ENCODE results near the gene COQ4.

The COQ4 gene

DNA sequence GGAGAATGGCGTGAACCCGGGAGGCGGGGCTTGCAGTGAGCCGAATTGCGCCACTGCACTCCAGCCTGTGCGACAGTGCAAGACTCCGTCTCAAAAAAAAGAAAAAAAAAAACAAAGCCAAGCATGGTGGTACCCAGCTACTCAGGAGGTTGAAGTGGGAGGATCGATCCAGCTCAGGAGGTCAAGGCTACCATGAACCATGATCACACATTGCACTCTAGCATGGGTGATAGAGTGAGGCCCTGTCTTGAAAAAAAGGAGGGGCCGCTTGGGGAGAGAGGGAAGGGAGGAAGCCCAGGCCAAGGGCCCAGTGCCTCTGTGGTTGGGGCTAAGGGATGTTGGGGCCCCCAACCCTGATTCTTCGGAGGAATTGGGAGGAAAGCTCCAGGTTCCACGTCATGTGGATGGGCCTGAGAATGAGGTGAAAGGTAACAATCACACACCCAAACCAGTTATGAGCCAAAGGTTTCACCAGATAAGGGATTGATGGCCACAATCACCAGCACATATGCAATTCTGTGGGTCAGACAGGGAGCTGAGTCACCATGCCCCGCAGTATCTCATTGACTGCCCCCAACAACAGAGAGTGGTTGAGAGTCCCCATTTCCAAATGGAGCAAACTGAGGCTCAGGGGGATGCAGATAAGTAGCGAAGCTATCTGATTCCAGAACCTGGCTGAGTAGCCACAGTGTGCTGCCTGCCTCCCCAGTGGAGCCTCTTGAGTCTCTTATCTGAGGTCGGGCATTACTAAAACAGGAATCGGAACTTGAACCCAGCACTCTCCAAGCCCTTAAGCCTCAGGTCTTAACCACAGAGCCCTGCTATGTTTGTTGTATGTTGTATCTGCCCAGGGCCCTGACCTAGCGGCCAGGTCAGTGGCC lies 26.1 kb upstream of the COQ4 start:
- H3K4me1 ChIP-seq = peaks cover 0 to 40% (median 33%) of the 10 kb centered on the region in 10 experiments; a peak in 16 of 20 replicates
- H3K4me3 ChIP-seq = no peak overlapping the region
- 0 out of 22 replicates have a peak overlapping the region, but pooled peaks of 5 of the 11 experiments have one; percentile 0 to 38 (median 15) for H3K9ac ChIP-seq
- no peaks in the 10 kb centered on the region for H3K36me3 ChIP-seq
- no peak for TF ChIP-seq Cebpa-rat (IDR thresholded peaks at IDR 0.05)
- H3K27me3 ChIP-seq = no peaks in the 10 kb centered on the region
- no peaks in the 10 kb centered on the region for H3K9me3 ChIP-seq (replicated peaks in 1 of 11)
- no peaks in the 10 kb centered on the region for H4K20me1 ChIP-seq
- H3K4me2 ChIP-seq = no peak overlapping the region
- H3K27ac ChIP-seq = peak overlapping the region in 5 of 11 experiments; percentile 23 to 54 (median 25); a peak in 7 of 22 replicates

DNA sequence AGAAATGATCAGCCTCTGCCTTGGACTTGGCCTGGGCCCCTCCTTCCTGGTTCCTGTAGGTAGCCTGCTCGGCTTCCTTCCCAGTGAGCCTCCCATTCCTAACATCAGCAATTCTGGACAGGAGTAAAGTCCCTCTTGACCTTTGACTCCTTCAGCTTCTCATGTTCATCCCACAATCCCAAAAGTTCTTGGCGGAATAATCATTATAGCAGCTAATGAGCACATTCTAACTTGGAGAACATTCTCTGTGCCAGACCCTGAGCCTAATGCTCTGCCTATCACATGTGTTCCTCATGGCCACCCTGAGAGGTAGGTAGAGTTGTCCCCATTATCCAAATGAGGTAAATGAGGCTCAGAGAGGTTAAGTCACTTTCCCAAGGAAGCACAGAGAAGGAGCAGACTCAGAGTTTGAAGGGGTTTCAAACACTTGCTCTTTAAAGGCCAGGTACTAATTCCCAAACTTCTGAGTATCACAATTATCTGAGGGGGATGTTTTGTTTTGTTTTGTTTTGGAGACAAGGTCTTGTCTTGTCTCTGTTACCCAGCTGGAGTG lies 25.3 kb upstream of the COQ4 start:
- Histone ChIP-seq H3K4me3 (no peak overlapping the region), H4K20me1 (no peaks in the 10 kb centered on the region), H3K4me1 (peaks cover 0 to 33% (median 27%) of the 10 kb centered on the region in 10 experiments; a peak in 16 of 20 replicates), H3K27ac (peak overlapping the region in 4 of 11 experiments; percentile 17 to 54 (median 24); a peak in 5 of 22 replicates), H3K4me2 (no peak overlapping the region), H3K9me3 (replicated peaks in 1 of 11) (no peaks in the 10 kb centered on the region), H3K9ac (peak overlapping the region in 2 of 11 experiments; percentile 0 to 15; a peak in 1 of 22 replicates), H3K27me3 (no peaks in the 10 kb centered on the region), H3K36me3 (no peaks in the 10 kb centered on the region)
- TF ChIP-seq Cebpa-rat (IDR thresholded peaks at IDR 0.05) = no peak

DNA sequence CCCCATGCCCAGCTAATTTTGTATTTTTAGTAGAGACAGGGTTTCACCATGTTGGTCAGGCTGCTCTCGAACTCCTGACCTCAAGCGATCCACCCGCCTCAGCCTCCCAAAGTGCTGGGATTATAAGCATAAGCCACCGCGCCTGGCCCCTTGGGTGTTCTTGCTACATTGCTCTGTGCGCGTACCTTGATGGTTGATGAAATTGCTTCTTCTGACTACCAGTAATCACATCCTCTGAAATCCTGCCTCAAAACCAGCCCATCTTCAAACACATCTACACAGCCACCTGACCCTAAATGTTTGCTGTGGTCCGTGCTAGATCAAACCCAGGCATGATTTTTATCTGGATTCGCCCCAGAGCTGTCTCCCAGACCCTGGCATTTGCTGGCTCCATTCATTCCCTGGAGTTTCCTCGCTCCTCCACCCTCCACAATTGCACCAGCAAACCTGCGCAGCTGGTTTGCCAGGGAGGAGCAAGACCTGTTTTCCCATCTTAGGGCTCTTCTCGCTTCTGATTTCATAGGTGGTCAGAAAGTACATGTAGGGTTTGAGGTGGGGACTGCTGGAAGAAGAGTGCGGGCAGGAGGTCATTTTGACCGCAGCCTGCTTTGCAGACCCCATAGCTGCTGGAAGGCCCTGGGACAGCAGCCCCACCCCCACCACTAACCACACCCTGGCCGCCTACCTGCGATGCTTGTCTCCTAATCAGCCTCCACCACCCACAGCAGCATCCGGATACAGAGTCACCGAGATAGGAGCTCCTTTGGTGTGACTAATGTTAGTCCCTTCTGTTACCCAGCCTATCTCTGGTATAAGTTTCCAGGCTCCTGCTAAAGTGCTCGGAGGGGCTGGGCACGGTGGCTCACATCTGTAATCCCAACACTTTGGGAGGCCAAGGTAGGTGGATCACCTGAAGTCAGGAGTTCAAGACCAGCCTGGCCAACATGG lies 23.8 kb upstream of the COQ4 start:
- Histone ChIP-seq H4K20me1 (no peaks in the 10 kb centered on the region), H3K4me3 (no peak overlapping the region), H3K27ac (no peak overlapping the region), H3K27me3 (no peaks in the 10 kb centered on the region), H3K9me3 (replicated peaks in 1 of 11) (no peaks in the 10 kb centered on the region), H3K36me3 (no peaks in the 10 kb centered on the region), H3K9ac (peak overlapping the region in 1 of 11 experiments; percentile 6; a peak in 1 of 22 replicates), H3K4me2 (no peak overlapping the region), H3K4me1 (peaks cover 0 to 18% (median 12%) of the 10 kb centered on the region in 10 experiments; a peak in 14 of 20 replicates)
- TF ChIP-seq Cebpa-rat (IDR thresholded peaks at IDR 0.05) = no peak

DNA sequence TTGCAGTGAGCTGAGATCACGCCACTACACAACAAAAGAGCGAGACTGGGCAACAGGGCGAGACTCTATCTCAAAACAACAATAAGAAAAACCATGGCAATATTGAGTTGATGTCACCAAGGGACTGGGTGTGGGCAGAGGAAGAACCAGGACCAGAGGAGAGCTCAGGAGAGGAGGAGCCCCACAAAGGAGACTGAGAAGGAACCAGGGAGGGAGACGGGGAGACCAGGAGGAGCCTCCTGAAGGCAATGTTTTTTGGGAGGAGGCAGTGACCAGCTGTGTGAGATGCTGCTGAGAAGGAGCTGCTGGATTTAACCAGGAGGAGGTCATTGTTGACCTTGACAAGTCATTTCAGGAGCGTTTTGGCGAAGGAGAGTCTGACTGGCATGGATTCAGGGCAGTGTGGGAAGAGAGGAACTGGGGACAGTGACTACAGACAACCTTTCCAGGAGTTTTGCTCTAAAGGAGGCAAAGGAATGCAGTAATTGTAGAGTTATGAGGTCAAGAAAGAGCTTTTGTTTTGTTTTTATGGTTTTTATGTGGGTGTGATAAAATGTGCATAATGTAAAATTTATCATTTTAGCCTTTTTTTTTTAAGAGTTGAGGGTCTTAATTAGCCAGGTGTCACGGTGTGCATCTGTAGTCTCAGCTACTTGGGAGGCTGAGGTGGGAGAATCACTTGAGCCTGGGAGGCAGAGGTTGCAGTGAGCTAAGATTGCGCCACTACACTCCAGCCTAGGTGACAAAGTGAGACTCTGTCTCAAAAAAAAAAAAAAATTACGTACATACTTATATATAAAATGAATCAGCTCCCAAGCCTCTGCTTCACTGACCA lies 18.3 kb upstream of the COQ4 start:
- Histone ChIP-seq H3K4me3 (no peak overlapping the region), H3K27me3 (no peaks in the 10 kb centered on the region), H3K9ac (no peak overlapping the region; a peak in 1 of 22 replicates), H3K36me3 (peaks cover 13 to 54% (median 35%) of the 10 kb centered on the region in 11 experiments), H4K20me1 (peaks cover 0 to 8% (median 0%) of the 10 kb centered on the region in 11 experiments; a peak in 2 of 22 replicates), H3K4me2 (no peak overlapping the region), H3K9me3 (replicated peaks in 1 of 11) (no peaks in the 10 kb centered on the region), H3K27ac (no peak overlapping the region), H3K4me1 (peaks cover 0 to 11% (median 0%) of the 10 kb centered on the region in 10 experiments; a peak in 4 of 20 replicates)
- no peak for TF ChIP-seq Cebpa-rat (IDR thresholded peaks at IDR 0.05)

DNA sequence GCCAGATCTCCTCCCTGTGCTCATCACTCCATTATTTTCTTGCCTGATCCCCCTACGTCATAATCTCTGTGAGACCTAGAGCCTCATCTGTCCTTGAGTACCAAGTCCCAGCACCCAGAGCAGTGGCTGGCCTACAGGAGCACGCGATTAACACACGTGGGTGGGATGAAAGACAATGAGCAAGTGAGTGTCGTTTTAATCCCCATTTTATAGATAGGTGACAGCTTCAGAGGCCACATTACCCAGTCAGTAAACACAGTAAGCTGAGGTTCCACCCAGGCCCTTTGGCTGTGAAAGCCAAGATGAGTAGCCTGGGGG lies 17.7 kb upstream of the COQ4 start:
- Histone ChIP-seq H4K20me1 (peaks cover 0 to 9% (median 0%) of the 10 kb centered on the region in 11 experiments; a peak in 3 of 22 replicates), H3K4me2 (no peak overlapping the region), H3K9me3 (replicated peaks in 1 of 11) (no peaks in the 10 kb centered on the region), H3K4me1 (peaks cover 0 to 11% (median 0%) of the 10 kb centered on the region in 10 experiments; a peak in 4 of 20 replicates), H3K27me3 (no peaks in the 10 kb centered on the region), H3K36me3 (peaks cover 18 to 60% (median 41%) of the 10 kb centered on the region in 11 experiments), H3K27ac (no peak overlapping the region), H3K4me3 (no peak overlapping the region), H3K9ac (no peak overlapping the region)
- no peak for TF ChIP-seq Cebpa-rat (IDR thresholded peaks at IDR 0.05)

DNA sequence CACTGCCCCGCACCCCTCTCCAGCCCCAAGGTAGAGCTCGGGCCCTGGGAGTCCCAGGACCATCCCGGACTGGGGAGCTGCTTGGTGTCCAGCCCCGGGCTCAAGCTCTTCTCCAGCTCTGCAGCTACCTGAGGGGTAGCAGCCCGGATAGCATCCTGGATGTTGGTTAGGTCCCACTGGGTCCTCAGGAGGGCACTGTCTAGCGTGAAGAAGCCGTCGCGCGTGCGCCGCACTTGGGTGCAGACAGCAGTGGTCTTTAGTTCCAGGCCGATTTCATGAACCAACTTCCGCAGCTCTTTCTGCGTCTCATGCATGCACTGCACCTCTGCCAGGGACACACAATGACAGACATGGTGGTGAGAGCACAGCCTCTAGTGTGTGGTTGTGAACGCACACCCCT lies 13.1 kb upstream of the COQ4 start:
- Histone ChIP-seq H3K27me3 (no peaks in the 10 kb centered on the region), H3K4me3 (no peak overlapping the region), H4K20me1 (peaks cover 0 to 19% (median 0%) of the 10 kb centered on the region in 11 experiments; a peak in 6 of 22 replicates), H3K36me3 (peaks cover 55 to 99% (median 85%) of the 10 kb centered on the region in 11 experiments), H3K4me1 (peaks cover 0 to 11% (median 0%) of the 10 kb centered on the region in 10 experiments; a peak in 4 of 20 replicates), H3K4me2 (no peak overlapping the region), H3K9me3 (replicated peaks in 1 of 11) (no peaks in the 10 kb centered on the region), H3K27ac (no peak overlapping the region), H3K9ac (no peak overlapping the region)
- no peak for TF ChIP-seq Cebpa-rat (IDR thresholded peaks at IDR 0.05)

DNA sequence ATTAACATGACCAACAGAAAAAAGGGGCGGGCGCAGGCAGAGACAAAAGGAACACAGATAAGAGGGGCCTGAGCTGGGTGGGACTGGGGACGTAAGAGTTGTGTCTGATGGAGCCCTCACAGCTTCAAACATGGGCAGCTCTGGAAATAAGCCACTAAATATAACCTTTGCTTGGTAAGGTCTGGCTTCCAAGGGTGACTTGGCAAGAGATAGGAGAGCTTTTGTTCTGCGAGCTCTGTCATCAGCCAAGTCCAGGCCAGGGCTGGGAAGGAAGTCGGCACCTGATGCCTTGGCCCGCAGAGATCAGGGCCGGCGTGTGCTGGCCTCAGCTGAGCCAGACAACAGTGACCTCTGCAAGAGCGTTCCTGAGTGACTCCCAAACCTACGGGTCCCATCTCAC lies 12.2 kb upstream of the COQ4 start:
- Histone ChIP-seq H3K27me3 (no peaks in the 10 kb centered on the region), H3K27ac (no peak overlapping the region), H3K4me1 (peaks cover 0 to 11% (median 0%) of the 10 kb centered on the region in 10 experiments; a peak in 4 of 20 replicates), H3K9me3 (replicated peaks in 1 of 11) (no peaks in the 10 kb centered on the region), H4K20me1 (peaks cover 0 to 19% (median 3%) of the 10 kb centered on the region in 11 experiments; a peak in 6 of 22 replicates), H3K9ac (no peak overlapping the region), H3K36me3 (peaks cover 64 to 100% (median 92%) of the 10 kb centered on the region in 11 experiments), H3K4me2 (no peak overlapping the region), H3K4me3 (no peak overlapping the region)
- TF ChIP-seq Cebpa-rat (IDR thresholded peaks at IDR 0.05) = no peak

DNA sequence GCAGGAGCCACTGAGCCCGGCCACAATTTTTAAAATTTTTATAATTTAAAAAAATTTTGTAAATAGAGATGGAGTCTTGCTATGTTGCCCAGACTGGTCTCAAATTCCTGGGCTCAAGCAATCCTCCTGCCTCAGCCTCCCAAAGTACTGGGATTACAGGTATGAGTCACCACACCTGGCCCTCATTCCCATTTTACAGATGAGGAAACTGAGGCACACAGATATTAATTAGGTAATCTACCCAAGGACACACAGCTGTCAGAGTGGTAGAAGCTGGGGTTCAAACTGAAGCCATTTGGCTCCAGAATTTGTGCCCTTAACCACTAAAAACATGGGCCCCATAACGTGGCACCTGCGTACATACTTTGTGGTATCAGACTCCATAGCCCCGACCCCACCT lies 7.9 kb upstream of the COQ4 start:
- Histone ChIP-seq H3K4me3 (no peak overlapping the region), H3K9me3 (replicated peaks in 1 of 11) (no peaks in the 10 kb centered on the region), H3K27ac (no peak overlapping the region), H3K36me3 (peaks cover 78 to 100% (median 96%) of the 10 kb centered on the region in 11 experiments), H3K9ac (no peak overlapping the region), H3K4me2 (no peak overlapping the region), H3K27me3 (no peaks in the 10 kb centered on the region), H4K20me1 (peaks cover 0 to 24% (median under 1%) of the 10 kb centered on the region in 11 experiments; a peak in 6 of 22 replicates), H3K4me1 (no peaks in the 10 kb centered on the region)
- no peak for TF ChIP-seq Cebpa-rat (IDR thresholded peaks at IDR 0.05)
